Measurements from ENCODE around the gene AEBP2.
A peak's percentile ranks its signal among the peaks of the same experiment; 100 is the strongest.

The AEBP2 gene

DNA sequence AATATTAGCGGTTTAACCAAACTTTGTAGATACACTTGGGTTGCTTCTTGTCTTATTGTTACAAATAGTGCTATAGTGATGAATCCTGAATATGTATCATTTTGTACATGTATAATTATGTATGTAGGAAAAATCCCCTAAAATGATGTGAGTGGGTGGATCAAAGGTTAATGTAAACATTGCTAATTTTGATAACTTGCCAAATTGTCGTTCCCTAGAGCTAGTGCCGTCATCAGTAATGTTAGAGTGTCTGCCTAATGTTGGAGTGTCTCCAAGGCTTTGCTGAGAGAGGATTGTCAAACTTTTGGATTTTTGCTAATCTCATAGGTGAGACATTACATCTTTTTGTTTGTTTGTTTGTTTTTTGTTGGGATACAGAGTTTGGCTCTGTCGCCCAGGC, 44.4 kb downstream of the AEBP2 start:
- Mint-ChIP-seq H3K27me3 (ENCODE audit: low read depth, poor library complexity) (no peaks in the 10 kb centered on the region), H3K36me3 (ENCODE audit: low read depth) (peaks cover 94% of the 10 kb centered on the region), H3K4me3 (no peak overlapping the region), H3K9me3 (peaks cover 32% of the 10 kb centered on the region), H3K4me1 (peaks cover 10% of the 10 kb centered on the region), H3K27ac (peak overlapping the region; percentile 12)
- TF ChIP-seq, protein P1, sequence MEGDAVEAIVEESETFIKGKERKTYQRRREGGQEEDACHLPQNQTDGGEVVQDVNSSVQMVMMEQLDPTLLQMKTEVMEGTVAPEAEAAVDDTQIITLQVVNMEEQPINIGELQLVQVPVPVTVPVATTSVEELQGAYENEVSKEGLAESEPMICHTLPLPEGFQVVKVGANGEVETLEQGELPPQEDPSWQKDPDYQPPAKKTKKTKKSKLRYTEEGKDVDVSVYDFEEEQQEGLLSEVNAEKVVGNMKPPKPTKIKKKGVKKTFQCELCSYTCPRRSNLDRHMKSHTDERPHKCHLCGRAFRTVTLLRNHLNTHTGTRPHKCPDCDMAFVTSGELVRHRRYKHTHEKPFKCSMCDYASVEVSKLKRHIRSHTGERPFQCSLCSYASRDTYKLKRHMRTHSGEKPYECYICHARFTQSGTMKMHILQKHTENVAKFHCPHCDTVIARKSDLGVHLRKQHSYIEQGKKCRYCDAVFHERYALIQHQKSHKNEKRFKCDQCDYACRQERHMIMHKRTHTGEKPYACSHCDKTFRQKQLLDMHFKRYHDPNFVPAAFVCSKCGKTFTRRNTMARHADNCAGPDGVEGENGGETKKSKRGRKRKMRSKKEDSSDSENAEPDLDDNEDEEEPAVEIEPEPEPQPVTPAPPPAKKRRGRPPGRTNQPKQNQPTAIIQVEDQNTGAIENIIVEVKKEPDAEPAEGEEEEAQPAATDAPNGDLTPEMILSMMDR (IDR thresholded peaks at IDR 0.05), result no peak
- no peak for DNase-seq

DNA sequence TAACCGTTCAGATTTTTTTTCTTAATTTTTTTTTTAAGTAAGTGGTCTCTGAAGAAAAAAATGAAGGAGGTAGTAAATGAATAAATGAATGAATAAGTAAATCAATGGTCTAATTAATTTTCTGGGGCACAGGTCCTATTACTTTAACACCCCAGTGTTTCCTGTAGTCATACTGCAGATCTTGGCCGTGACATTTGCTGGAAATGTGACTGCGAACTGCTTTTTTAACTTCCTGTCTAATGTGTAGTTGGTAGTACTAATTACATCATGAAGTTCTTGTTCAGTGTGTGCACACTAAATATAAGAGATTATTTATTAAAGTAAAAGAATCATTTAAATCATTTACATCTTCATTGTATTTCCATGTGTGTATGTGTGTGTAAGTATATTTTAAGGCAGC, 45.4 kb downstream of the AEBP2 start:
- DNase-seq, result no peak
- no peak overlapping the region for H3K27ac Mint-ChIP-seq
- TF ChIP-seq, protein P1 (IDR thresholded peaks at IDR 0.05), result no peak
- peaks cover 83% of the 10 kb centered on the region for H3K36me3 Mint-ChIP-seq (ENCODE audit: low read depth)
- no peak overlapping the region for H3K4me3 Mint-ChIP-seq
- peaks cover 22% of the 10 kb centered on the region for H3K9me3 Mint-ChIP-seq
- H3K4me1 Mint-ChIP-seq, result peaks cover 10% of the 10 kb centered on the region
- no peaks in the 10 kb centered on the region for H3K27me3 Mint-ChIP-seq (ENCODE audit: low read depth, poor library complexity)

DNA sequence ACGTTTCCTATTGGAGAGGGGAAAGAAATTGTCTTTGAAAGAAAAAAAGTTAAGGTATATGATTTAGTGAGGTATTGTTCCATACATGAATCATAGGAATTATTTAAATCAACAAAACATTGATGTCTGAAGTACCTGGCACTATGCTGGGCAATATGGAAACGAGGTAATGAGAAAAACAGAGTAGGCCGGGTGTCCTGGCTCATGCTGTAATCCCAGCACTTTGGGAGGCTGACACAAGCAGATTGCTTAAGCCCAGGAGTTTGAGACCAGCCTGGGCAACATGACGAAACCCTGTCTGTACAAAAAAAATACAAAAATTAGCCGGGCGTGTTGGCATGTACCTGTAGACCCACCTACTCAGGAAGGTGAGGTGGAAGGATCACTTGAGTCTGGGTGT, 45.9 kb downstream of the AEBP2 start:
- Mint-ChIP-seq H3K27ac (no peak overlapping the region), H3K4me3 (no peak overlapping the region), H3K4me1 (peaks cover 10% of the 10 kb centered on the region), H3K36me3 (ENCODE audit: low read depth) (peaks cover 78% of the 10 kb centered on the region), H3K9me3 (peaks cover 17% of the 10 kb centered on the region), H3K27me3 (ENCODE audit: low read depth, poor library complexity) (no peaks in the 10 kb centered on the region)
- TF ChIP-seq, protein P1 (IDR thresholded peaks at IDR 0.05), result no peak
- DNase-seq, result no peak

DNA sequence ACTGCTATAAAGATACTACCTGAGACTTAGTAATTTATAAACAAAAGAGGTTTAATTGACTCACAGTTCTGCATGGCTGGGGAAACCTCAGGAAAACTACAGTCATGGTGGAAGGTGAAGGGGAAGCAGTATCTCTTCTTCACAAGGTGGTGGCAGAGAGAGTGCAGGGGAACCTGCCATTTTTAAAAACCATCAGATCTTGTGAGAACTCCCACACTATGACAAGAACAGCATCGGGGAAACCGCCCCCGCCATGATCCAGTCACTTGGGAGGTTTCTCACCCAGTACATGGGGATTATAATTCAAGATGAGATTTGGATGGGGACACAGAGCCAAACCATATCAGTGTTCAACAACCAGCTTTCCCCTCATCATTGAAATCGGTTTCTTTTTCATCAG, 49.9 kb downstream of the AEBP2 start:
- Mint-ChIP-seq H3K4me1 (no peaks in the 10 kb centered on the region), H3K36me3 (ENCODE audit: low read depth) (peaks cover 63% of the 10 kb centered on the region), H3K27ac (peak overlapping the region; percentile 42), H3K27me3 (ENCODE audit: low read depth, poor library complexity) (no peaks in the 10 kb centered on the region), H3K9me3 (no peaks in the 10 kb centered on the region), H3K4me3 (no peak overlapping the region)
- TF ChIP-seq, protein P1 (IDR thresholded peaks at IDR 0.05), result no peak
- no peak for DNase-seq

DNA sequence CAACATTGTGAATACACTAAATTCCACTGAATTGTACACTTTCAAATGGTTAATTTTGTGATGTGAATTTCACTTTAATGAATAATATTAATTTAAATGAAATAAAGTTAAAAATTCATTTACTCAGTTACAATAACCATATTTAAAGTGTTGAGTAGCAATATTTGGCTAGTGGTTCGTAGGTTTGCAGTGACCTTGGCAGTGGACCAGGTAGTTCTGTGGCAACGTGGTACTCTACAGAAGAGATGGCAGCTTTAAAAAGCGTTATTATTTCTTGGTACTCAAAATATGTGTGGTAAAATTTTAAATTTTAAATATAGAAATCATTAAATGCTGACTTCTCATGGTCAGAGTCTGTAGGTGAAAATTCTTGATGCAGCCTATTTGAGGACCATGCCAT, 51.6 kb downstream of the AEBP2 start:
- Mint-ChIP-seq H3K36me3 (ENCODE audit: low read depth) (peaks cover 67% of the 10 kb centered on the region), H3K4me1 (peaks cover under 1% of the 10 kb centered on the region), H3K9me3 (no peaks in the 10 kb centered on the region), H3K27ac (no peak overlapping the region), H3K4me3 (no peak overlapping the region), H3K27me3 (ENCODE audit: low read depth, poor library complexity) (no peaks in the 10 kb centered on the region)
- TF ChIP-seq, protein P1 (IDR thresholded peaks at IDR 0.05), result no peak
- no peak for DNase-seq

DNA sequence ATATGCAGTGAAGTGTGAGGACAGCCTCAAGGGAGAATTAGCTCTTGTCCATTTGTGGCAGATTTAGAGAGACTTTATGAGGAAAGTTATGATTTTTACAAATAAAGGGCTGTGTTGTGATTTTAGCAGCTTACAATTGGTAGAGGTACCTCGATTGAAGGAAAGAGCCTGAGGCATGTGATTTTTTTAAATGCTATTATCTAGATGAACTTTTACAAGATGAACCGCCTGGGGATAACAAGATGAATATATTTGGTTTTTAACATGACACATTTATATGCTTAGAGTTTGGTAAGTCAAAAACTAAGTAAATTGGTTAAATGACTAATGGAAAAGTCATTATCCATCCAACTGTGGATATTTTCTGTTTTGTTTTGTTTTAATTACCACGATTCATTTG, 52.6 kb downstream of the AEBP2 start:
- H3K9me3 Mint-ChIP-seq, result no peaks in the 10 kb centered on the region
- H3K4me3 Mint-ChIP-seq, result no peak overlapping the region
- TF ChIP-seq, protein P1 (IDR thresholded peaks at IDR 0.05), result no peak
- no peaks in the 10 kb centered on the region for H3K27me3 Mint-ChIP-seq (ENCODE audit: low read depth, poor library complexity)
- H3K36me3 Mint-ChIP-seq (ENCODE audit: low read depth), result peaks cover 62% of the 10 kb centered on the region
- H3K4me1 Mint-ChIP-seq, result peaks cover 5% of the 10 kb centered on the region
- H3K27ac Mint-ChIP-seq, result peak overlapping the region; percentile 47
- DNase-seq, result no peak

Measured in nephron progenitor cell (in vitro differentiated cells).